ENCODE data around the gene NEK6.
"Not testable (repeated sequence)": the region's sequence is repeated elsewhere in the genome, so short reads cannot be mapped to it uniquely, and the experiment has no call there.

The NEK6 gene

GRCh38 chr9:124228516-124228915 lies 29.2 kb upstream of the NEK6 start:
- no peak for DNase-seq (ENCODE audit: extremely low read depth, low read depth)

DNA sequence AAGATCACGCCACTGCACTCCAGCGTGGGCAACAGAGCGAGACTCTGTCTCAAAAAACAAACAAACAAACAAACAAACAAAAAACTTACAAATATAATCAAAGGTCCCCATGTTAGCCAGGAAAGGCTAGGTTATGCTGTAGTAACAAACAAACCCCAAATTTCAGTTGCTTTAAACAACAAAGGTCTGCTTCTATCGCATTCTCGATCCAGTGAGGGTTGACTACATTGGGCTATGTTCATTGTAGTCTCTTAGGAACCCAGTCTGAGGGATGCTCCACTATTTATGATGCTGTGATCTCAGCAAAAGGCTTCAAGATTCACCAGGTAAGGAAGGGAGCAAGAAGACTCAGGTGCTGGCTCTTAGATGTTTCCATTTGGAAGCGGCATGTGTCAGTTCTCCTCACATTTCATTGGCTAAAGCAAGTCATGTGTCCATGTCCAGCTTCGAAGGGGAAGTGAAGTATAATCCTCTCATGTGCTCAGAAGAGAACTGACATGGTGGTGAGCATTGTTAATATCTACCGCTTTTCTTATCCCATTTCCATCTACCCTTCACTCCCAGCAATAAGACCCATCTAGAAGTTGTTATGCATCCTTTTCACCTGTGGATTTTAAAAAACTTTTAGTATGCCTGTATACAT lies 26.5 kb upstream of the NEK6 start:
- no peak for DNase-seq (ENCODE audit: extremely low read depth, low read depth)
- no peak for TF ChIP-seq CTCF (IDR thresholded peaks at IDR 0.05; ENCODE audit: low read depth, low read length)

More at GRCh38 chr9:124228516-124228915, 29.2 kb upstream of the NEK6 start:
- TF ChIP-seq CTCF (IDR thresholded peaks at IDR 0.05; ENCODE audit: low read depth, low read length): no peak

DNA sequence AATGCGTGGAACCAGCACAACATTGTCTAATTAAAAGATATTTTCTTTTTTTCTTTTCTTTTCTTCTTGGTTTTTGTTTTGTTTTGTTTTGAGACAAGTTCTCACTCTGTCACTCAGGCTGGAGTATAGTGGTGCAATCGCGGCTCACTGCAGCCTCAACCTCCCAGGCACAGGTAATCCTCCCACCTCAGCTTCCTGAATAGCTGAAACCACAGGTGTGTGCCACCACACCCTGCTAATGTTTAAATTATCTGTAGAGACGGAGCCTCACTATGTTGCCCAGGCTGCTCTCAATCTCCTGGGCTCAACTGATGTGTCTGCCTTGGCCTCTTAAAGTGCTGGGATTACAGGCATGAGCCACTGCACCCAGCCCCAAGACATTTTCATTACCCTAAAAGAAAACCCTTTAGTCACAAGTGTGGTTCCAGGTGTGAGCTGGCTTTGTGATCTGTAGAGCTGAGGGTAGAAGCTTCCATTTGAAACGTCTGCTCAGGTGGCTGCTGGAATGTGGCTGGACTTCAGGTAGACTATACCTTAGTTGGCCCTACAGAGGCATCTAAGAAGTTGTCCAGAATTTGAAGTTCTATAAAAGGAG lies 19.1 kb upstream of the NEK6 start:
- no peak for TF ChIP-seq CTCF (IDR thresholded peaks at IDR 0.05; ENCODE audit: low read depth, low read length)
- DNase-seq (ENCODE audit: extremely low read depth, low read depth): no peak

DNA sequence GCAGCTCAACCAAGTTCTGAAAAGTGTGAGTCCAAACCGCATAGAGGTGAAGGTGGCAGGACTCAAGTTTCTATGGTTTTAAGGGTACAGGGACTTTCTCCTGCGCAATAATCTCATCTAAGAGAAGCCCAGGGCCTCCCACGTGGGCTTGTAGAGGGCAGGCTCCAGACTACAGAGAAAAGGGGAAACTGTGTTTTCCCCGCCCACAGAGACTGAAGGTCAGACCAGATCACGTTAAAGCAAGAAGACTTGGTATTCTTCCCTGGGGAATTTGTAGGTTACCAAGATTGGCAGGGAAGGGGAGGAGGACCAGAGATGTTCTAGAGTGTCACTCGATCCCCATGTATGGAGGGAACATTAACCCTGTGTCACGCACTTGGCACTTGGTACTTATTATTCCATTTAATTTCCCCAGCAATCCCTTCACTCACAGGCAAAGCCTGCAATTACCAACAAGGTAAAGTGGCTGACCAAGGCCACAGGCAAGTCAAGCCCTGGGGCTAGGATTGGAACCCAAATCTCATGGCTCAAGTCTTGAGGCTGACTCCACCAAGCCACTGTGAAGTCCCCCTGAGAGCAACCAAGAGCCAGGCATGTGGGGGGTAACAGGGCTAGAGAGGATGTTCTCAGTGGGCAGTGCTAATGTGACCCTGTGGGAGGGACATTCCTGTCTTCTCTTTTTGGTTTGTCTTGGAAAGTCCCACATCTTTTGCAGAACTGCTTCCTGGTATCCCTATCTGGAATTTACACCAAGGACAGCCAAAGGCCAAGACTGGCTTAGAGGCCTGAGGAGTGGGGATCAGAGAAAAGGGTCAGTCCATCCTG lies 18.3 kb upstream of the NEK6 start:
- no peak for TF ChIP-seq CTCF (IDR thresholded peaks at IDR 0.05; ENCODE audit: low read depth, low read length)
- DNase-seq (ENCODE audit: extremely low read depth, low read depth): no peak

DNA sequence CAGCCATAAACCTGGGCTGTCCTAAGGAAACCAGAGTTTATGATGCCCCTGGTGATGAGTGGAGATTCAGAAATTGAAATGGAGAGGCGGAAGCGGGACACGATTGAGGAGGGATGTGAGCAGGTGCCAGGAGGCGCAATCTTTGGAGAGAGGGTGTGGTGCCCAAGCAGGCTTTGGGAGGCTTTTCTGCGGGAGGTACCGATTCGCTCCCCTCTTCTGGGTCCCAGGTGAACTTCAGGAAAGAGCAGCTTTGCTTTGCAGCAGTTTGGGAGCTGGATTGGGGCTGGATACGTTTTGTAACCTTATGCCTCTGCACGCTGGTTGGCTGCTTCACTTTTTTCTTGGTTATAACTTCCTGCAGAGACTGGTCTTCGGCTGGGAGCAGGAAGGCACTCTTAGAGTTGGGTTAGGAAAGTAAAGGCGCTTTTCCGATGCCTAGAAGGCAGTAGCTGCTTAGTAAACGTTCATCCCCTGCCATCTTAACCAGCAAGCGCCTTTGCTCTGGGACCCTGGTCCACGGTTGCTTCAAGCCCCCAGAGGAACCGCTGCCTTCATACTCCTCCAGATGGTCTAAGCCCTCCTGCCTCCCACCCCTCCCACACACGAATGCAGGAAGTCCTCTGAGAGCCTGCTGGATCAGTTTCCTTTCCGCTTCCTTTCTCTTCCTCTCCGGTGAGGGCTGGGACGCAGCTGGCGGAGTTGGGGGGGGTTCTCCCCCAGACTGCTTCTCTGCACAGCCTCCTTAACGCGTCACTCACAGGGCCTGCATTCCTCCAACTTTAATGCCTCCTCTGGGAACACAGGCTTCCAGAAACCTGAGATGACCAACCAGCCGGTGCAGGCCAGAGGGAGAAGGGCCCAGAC lies 15.2 kb upstream of the NEK6 start:
- TF ChIP-seq CTCF (IDR thresholded peaks at IDR 0.05; ENCODE audit: low read depth, low read length): no peak
- no peak for DNase-seq (ENCODE audit: extremely low read depth, low read depth)

DNA sequence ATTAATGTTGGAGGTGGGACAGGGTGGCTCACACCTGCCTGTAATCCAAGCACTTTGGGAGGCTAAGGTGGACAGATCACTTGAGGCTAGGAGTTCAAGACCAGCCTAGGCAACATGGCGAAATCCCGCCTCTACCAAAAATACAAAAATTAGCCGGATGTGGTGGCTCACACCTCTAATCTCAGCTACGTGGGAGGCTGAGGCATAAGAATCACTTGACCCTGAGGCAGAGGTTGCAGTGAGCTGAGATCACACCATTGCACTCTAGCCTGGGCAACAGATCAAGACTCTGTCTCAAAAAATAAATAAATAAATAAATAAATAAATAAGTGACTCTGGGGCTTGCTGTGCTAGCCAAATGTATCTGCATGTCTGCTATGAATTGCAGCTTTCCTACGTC lies 10.4 kb upstream of the NEK6 start:
- DNase-seq (ENCODE audit: extremely low read depth, low read depth): not testable (repeated sequence)

DNA sequence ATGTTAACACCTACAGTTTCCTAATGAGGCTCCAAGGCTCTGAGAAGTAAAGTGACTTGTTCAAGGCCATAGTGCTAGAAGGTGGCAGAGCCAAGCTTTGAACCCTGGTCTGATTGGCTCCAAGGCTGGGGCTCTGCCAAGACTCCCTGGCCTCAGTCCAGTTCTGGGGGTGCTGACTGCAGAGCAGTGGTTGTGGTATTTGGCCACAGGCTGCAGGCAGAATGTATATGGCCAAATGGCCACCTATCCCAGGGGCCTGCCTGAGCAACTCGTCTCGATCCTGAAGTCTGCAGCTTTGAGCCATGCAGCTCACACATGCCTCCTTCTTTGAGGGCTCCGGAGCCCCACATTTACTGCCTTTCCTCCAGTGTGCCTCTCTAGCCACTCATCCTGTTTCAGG lies 9.7 kb upstream of the NEK6 start:
- no peak for TF ChIP-seq CTCF (IDR thresholded peaks at IDR 0.05; ENCODE audit: low read depth, low read length)
- DNase-seq (ENCODE audit: extremely low read depth, low read depth): no peak
